Endothelial cell of hepatic sinusoid (primary cell): ENCODE results near the gene ADARB2.

Experiments used
- in situ Hi-C: cut with HindIII; loops from 2 replicates; pipeline ENCODE4 v1.10.0; 2017; ENCODE audit warnings: low sequenced_read_pairs

Gene ADARB2

DNA sequence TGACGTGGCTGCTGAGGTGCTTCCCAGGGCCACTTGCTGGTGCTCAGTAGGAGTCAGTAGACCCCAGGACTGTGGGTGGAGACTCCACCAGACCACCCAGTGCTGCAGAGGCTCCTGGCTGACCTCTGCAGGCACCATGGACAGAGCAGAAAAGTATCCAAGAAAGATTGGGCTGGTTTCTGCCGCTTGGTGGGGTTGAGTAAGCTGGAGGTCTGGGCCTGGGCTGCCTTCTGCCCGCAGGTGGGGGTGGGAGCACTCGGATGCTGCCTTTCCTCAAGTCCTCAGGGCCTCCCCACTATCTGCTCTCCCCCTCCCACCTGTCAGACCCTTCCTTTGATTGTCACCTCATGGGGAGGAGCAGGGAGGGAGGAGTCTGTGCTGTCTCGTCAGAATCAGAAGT, 589.5 kb downstream of the ADARB2 start:
- in situ Hi-C loops, result no loop called here

DNA sequence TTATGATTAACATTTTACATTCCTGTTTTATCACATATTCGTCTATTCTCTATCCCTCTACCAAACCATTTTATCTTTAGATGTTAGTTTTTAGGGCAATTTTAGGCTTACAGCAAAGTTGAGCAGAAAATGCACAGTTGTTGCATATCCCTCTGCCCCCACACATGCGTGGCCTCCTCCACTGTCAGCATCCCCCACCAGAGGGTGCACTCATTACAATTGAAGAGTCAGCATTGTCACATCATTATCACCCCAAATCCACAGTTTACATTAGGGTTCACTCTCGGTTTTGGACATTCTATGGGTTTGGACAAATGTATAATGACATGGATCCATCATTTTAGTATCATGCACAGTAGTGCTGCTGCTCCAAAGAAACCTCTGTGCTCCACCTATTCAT, 594.7 kb downstream of the ADARB2 start:
- in situ Hi-C loops, result no loop called here

GRCh38 chr10:1141701-1142100, 595.6 kb downstream of the ADARB2 start:
- in situ Hi-C loops, result no loop called here

DNA sequence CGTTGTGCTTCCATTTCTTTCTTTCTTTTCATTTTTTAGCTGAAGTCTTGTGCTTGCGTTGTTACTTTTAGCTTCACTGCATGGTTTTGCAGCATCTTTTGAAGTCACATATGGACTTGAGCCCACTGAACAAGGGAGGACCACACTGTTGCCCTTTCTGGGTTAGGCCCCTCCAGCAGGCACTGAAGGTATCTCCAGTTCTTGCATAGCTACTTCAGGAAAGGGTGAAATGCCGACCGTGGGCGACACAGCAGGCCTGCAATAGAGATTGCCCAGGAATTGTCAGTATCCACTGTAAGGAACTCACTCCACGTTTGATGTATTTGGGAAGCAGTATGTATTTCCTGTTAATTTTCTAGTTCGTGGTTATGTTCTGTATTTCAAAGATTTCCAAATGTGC, 596.1 kb downstream of the ADARB2 start:
- in situ Hi-C loops, result no loop called here

DNA sequence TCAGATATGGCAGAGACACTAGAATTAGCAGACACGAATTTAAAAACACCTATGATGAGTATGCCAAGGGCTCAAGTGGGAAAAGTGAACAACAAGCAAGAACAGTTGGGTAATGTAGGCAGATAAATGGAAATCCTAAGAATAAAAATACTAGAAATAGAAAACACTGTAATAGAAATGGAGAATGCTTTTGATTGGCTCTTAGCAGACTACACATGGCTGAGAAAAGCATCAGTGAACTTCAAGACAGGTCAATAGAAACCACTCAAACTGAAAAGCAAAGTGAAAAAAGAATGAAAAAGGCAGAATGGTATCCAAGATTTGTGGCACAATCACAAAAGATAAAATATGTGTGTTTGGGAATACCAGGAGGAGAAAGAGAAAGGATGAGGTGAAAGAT, 598.8 kb downstream of the ADARB2 start:
- in situ Hi-C loops, result no loop called here

DNA sequence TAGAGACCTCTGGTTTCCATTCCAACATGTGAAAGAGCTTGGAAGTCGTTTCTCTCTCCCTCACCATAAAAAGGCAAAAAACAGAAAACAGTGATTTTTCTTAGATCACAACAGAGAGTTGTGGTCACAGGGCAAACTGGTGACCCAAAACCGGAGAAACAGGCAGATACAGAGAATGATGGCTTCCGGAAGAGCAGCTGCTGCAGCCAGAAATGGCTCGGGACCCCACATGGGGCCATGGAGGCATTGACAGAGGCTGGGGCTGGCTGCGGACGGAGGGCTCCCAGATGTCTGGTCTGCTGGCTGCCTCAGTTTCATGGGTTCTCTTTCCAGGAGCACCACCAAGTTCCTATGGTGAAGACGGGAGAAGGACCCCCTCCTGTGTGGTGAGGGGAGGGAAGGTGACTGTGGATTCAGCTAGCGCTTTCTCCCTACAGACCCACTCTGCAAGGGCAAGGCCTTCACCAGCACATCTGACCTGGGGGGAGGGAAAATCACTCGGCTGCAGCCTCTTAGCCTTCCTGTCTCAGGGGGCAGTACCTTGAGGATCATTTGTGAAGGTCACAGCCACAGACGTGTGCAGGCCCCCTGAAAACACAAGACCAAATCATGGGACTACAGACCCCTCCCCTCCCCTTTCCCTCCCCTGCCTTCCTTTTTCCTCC, 599.7 kb downstream of the ADARB2 start:
- in situ Hi-C loops, result no loop called here

GRCh38 chr10:1136268-1136667, 601.1 kb downstream of the ADARB2 start:
- in situ Hi-C loops, result no loop called here

- in situ Hi-C loops, result no loop called here
Observed at GRCh38 chr10:1134156-1134555, 603.2 kb downstream of the ADARB2 start.

DNA sequence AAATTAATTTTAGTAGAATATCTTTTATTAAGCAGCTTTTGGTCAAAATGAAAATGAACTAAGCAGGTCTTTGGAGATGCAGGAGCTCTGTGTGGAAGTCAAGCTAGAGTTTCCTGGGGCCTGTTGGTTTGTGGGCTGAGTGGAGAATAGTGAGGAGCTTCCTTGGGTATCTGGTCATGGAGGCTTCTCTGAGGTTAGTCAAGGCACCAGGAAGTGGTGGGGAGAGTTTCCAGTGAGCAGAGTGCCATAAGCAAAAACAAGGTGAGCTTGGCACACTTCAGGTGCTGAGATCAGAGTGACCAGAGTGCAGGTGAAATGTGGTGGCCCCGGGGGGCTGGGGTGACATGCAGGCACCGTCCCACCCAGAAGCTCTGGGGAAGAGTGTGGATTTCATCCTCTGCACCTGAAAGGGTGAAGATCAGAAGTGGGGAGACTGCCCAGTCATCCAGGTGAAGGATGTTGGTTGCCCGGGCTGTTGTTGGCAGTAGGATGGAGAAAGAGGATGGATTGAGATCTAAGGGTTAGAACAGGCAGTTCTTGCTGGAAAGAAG, 603.8 kb downstream of the ADARB2 start:
- in situ Hi-C loops, result no loop called here

GRCh38 chr10:1132584-1132983, 604.7 kb downstream of the ADARB2 start:
- in situ Hi-C loops, result no loop called here

DNA sequence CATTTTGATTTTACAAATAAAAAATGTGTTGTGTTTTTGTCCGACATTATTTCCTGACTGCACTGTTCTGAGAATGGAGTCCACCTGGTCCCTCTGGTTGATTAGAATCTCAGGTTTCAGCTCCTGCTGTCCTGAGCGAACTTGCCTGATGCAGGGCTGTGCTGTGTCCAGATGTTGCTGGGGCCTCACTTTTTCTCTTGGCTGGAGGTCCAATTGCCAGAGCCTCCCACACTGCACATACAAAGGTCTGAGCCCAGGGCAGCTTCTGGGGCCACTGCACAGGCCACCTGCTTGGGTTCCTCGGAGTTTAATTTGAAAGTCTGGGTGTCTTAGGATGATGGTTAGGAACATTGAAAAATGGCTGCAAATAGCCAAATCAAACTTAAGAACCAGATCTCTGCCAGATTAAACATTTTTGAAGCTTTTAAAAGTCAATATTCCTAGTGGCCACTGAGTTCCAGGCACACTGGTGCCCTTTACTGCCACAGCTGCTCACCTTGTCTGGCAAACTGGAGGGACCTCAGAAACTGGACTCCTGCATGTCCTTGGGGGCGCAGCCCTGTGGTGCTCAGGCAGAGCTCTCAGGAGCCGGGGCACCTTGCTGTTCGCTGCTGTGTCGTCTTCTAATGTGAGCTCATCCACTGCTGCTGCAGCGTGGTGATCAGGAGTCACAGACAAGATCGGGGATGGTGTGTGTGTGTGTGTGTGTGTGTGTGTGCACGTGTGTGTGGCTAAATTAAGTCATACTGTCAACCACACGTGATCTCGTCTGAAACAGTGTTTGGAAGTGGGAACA, 606.1 kb downstream of the ADARB2 start:
- in situ Hi-C loops, result no loop called here

GRCh38 chr10:1130226-1130625, 607.1 kb downstream of the ADARB2 start:
- in situ Hi-C loops, result no loop called here

DNA sequence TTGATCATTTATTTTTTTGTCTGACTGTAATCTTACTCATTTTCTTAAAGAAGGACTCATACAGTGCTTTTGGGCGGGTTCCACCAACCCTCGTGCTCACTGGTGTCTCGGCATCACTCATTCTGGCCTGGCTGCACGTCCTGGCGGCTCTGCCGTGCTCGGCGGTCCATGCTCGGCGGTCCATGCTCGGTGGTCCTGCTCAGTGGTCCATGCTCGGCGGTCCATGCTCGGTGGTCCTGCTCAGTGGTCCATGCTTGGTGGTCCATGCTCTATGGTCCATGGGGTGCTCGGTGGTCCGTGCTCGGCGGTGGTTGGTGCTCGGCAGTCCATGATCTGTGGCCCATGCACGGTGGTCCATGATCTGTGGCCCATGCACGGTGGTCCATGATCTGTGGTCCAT, 608.7 kb downstream of the ADARB2 start:
- in situ Hi-C loops, result no loop called here

GRCh38 chr10:1128115-1128514, 609.2 kb downstream of the ADARB2 start:
- in situ Hi-C loops, result no loop called here

GRCh38 chr10:1127629-1128028, 609.7 kb downstream of the ADARB2 start:
- in situ Hi-C loops, result no loop called here
